ENCODE data around the gene PRSS8. TPM values are rescaled to one million over a fixed set of nuclear protein-coding genes. Genes with fewer than 3 reads are reported as not detected.

PRSS8 gene
- polyA plus RNA-seq, 3 donors = 0.15 TPM; not detected in 2

DNA sequence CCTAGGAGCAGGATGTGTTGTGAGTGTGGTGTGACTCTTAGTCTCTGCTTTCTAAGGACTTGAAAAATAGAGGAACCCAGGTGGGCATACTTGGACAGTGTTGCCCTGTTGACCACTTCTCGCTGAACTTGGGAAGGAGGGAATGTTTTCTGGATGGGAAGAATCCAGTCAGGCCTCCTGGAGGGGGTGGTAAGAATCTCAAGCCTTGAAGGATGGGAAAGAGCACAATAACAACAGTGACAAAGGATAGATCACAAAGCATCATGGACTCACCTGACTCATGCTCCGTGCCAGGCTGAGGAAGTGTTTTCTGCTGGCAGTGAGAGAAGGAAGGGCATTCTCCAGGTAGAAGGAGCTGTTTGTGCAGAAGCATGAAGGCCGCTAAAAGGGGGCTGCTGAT is 9.7 kb downstream of the PRSS8 start:
- H3K27me3 ChIP-seq (ENCODE audit: control insufficient read depth in 2 of 2, insufficient read depth in 2 of 2, low read length in 2 of 2) = no peaks in the 10 kb centered on the region
- no peak overlapping the region for H2AFZ ChIP-seq (ENCODE audit: insufficient read depth, low read depth, low read length, poor library complexity, severe bottlenecking)
- H3K4me3 Mint-ChIP-seq = no peak overlapping the region
- TF ChIP-seq, protein P1, sequence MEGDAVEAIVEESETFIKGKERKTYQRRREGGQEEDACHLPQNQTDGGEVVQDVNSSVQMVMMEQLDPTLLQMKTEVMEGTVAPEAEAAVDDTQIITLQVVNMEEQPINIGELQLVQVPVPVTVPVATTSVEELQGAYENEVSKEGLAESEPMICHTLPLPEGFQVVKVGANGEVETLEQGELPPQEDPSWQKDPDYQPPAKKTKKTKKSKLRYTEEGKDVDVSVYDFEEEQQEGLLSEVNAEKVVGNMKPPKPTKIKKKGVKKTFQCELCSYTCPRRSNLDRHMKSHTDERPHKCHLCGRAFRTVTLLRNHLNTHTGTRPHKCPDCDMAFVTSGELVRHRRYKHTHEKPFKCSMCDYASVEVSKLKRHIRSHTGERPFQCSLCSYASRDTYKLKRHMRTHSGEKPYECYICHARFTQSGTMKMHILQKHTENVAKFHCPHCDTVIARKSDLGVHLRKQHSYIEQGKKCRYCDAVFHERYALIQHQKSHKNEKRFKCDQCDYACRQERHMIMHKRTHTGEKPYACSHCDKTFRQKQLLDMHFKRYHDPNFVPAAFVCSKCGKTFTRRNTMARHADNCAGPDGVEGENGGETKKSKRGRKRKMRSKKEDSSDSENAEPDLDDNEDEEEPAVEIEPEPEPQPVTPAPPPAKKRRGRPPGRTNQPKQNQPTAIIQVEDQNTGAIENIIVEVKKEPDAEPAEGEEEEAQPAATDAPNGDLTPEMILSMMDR (IDR thresholded peaks at IDR 0.05) = no peak
- H3K9me3 ChIP-seq (replicated peaks in 1 of 2; ENCODE audit: control insufficient read depth in 1 of 2, insufficient read depth in 1 of 2, low read length in 2 of 2) = no peaks in the 10 kb centered on the region
- peak in 1 of 3 donors; percentile 5 for DNase-seq
- peak overlapping the region; percentile 81 to 100 (median 88) for H3K27ac Mint-ChIP-seq
- intact Hi-C loops (cut with micrococcal nuclease) = no loop called here
- H3K36me3 Mint-ChIP-seq = peaks cover 57 to 75% of the 10 kb centered on the region in 2 donors
- no peak overlapping the region for H3K4me2 ChIP-seq (replicated peaks; ENCODE audit: extremely low read depth, low read length, poor library complexity, severe bottlenecking)
- no peak overlapping the region for H3K9ac ChIP-seq (ENCODE audit: insufficient read depth, low read length, poor library complexity, severe bottlenecking)
- no peak overlapping the region for H3K4me3 ChIP-seq (replicated peaks in 1 of 3; ENCODE audit: low read depth in 2 of 3, low read length in 3 of 3)
- peaks cover 22 to 65% of the 10 kb centered on the region in 2 donors for H3K36me3 ChIP-seq (replicated peaks in 1 of 2; ENCODE audit: control insufficient read depth in 1 of 2, insufficient read depth in 2 of 2, low read length in 2 of 2)
- H3K4me1 ChIP-seq (ENCODE audit: control insufficient read depth in 1 of 2, insufficient read depth in 2 of 2, low read length in 2 of 2) = peaks cover 49 to 52% of the 10 kb centered on the region in 2 donors
- peaks cover 13% of the 10 kb centered on the region for H3K79me2 ChIP-seq (ENCODE audit: insufficient read depth, low read length)
- H3K27ac ChIP-seq (ENCODE audit: low read depth in 1 of 2, low read length in 2 of 2) = peak overlapping the region; percentile 62 to 99
- WGBS (ENCODE audit: insufficient coverage) = 100% methylated on average over 2 of the region's 3 CpGs
- peaks cover 55% of the 10 kb centered on the region for H3K4me1 Mint-ChIP-seq
- peaks cover 0 to 3% (median 0%) of the 10 kb centered on the region in 3 donors for H3K27me3 Mint-ChIP-seq (ENCODE audit: low read depth in 3 of 3)
- no peaks in the 10 kb centered on the region for H4K20me1 ChIP-seq (ENCODE audit: insufficient read depth, low read length)
- H3K9me3 Mint-ChIP-seq = peaks cover 0 to 2% (median 0%) of the 10 kb centered on the region in 7 donors

DNA sequence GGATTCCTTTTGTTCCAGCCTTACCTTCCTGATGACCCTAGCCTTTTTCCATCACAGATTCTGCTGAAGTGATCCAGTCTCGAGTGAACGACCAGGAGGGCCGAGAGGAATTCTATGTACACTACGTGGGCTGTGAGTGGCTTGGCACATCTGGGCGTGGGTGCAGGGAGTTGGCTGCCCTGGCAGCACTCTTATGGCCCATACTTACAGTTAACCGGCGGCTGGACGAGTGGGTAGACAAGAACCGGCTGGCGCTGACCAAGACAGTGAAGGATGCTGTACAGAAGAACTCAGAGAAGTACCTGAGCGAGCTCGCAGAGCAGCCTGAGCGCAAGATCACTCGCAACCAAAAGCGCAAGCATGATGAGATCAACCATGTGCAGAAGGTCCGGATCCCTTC is 15.4 kb downstream of the PRSS8 start:
- Mint-ChIP-seq H3K4me1 (peaks cover 32% of the 10 kb centered on the region), H3K27ac (peak overlapping the region in 6 of 7 donors; percentile 89 to 100 (median 98)), H3K4me3 (no peak overlapping the region), H3K36me3 (peaks cover 46 to 64% of the 10 kb centered on the region in 2 donors), H3K9me3 (peaks cover 0 to 3% (median 0%) of the 10 kb centered on the region in 7 donors), H3K27me3 (ENCODE audit: low read depth in 3 of 3) (peaks cover 0 to 2% (median 0%) of the 10 kb centered on the region in 3 donors)
- Histone ChIP-seq H3K4me3 (replicated peaks in 1 of 3; ENCODE audit: low read depth in 2 of 3, low read length in 3 of 3) (no peak overlapping the region), H3K4me2 (replicated peaks; ENCODE audit: extremely low read depth, low read length, poor library complexity, severe bottlenecking) (no peak overlapping the region), H3K27me3 (ENCODE audit: control insufficient read depth in 2 of 2, insufficient read depth in 2 of 2, low read length in 2 of 2) (no peaks in the 10 kb centered on the region), H3K4me1 (ENCODE audit: control insufficient read depth in 1 of 2, insufficient read depth in 2 of 2, low read length in 2 of 2) (peaks cover 30 to 41% of the 10 kb centered on the region in 2 donors), H4K20me1 (ENCODE audit: insufficient read depth, low read length) (no peaks in the 10 kb centered on the region), H3K36me3 (replicated peaks in 1 of 2; ENCODE audit: control insufficient read depth in 1 of 2, insufficient read depth in 2 of 2, low read length in 2 of 2) (peaks cover 26 to 57% of the 10 kb centered on the region in 2 donors), H3K9me3 (replicated peaks in 1 of 2; ENCODE audit: control insufficient read depth in 1 of 2, insufficient read depth in 1 of 2, low read length in 2 of 2) (no peaks in the 10 kb centered on the region), H3K9ac (ENCODE audit: insufficient read depth, low read length, poor library complexity, severe bottlenecking) (no peak overlapping the region), H3K27ac (ENCODE audit: low read depth in 1 of 2, low read length in 2 of 2) (peak overlapping the region in 1 of 2 donors; percentile 99), H2AFZ (ENCODE audit: insufficient read depth, low read depth, low read length, poor library complexity, severe bottlenecking) (no peak overlapping the region), H3K79me2 (ENCODE audit: insufficient read depth, low read length) (peaks cover 47% of the 10 kb centered on the region)
- no peak for DNase-seq
- TF ChIP-seq, protein P1 (IDR thresholded peaks at IDR 0.05) = no peak
- WGBS (ENCODE audit: insufficient coverage) = over 99% methylated on average over 16 of the region's 16 CpGs
- intact Hi-C loops (cut with micrococcal nuclease) = no loop called here
